K562 (cell line): ENCODE results near the gene MYG1. TPM values are rescaled to one million over a fixed set of nuclear protein-coding genes. Genes with fewer than 3 reads are reported as not detected.
A peak's percentile ranks its signal among the peaks of the same experiment; 100 is the strongest.

Experiments used
- ATF3 ChIP-seq, 2 experiments: fragments of 450-650 bp in 1 of 2; sonication (generic) in 1 of 2; formaldehyde crosslinking in 1 of 2; IDR thresholded peaks in 1 of 2; conservative IDR thresholded peaks in 1 of 2; 2 replicates each; pipeline versions ENCODE4 v1.6.1 to v1.8.1; 2016 to 2023; ENCODE audit warnings: mild to moderate bottlenecking in 2 of 2, moderate library complexity in 2 of 2, inconsistent platforms in 1 of 2, missing genetic modification reagents in 1 of 2
- BRD4 ChIP-seq: fragments of 200-600 bp; sonication (generic); IDR thresholded peaks from 2 replicates; pipeline ENCODE4 v1.6.1; 2017; ENCODE audit warnings: inconsistent platforms
- CHD2 ChIP-seq: IDR thresholded peaks from 2 replicates; pipeline ENCODE4 v1.6.1; 2011; ENCODE audit warnings: low read depth, low read length
- DDX20 ChIP-seq: fragments of 450-650 bp; IDR thresholded peaks from 2 replicates; pipeline ENCODE4 v1.6.1; 2016; ENCODE audit warnings: missing genetic modification characterization, low read depth, mild to moderate bottlenecking, missing compliant biosample characterization, moderate library complexity
- ESRRB ChIP-seq: fragments of 250-450 bp; sonication (Bioruptor Pico); IDR thresholded peaks from 2 replicates; pipeline ENCODE4 v1.5.0; 2020; ENCODE audit warnings: mild to moderate bottlenecking, moderate library complexity, borderline replicate concordance
- IRF2 ChIP-seq: sonication (generic); formaldehyde crosslinking; IDR thresholded peaks from 2 replicates; pipeline ENCODE4 v1.8.1; 2022; ENCODE audit warnings: mild to moderate bottlenecking, missing genetic modification reagents
- KDM5B ChIP-seq: fragments of 200-600 bp; sonication (generic); IDR thresholded peaks from 2 replicates; pipeline ENCODE4 v1.6.1; 2012; ENCODE audit warnings: low read depth, mild to moderate bottlenecking, moderate library complexity, low read length, control low read depth, inconsistent platforms; ENCODE audit not compliant: insufficient replicate concordance
- KLF13 ChIP-seq: fragments of 450-650 bp; IDR thresholded peaks from 2 replicates; pipeline ENCODE4 v1.6.1; 2016; ENCODE audit warnings: missing genetic modification characterization, low read depth, mild to moderate bottlenecking, missing compliant biosample characterization, moderate library complexity, borderline replicate concordance
- MAX ChIP-seq: sonication (generic); formaldehyde crosslinking; IDR thresholded peaks from 2 replicates; pipeline ENCODE4 v1.9.0; 2022; ENCODE audit warnings: mild to moderate bottlenecking, missing genetic modification reagents
- MXI1 ChIP-seq: IDR thresholded peaks from 2 replicates; pipeline ENCODE4 v1.6.1; 2011; ENCODE audit warnings: low read depth, mild to moderate bottlenecking, improper control_type of control experiment, low read length
- PURB ChIP-seq: sonication (generic); formaldehyde crosslinking; IDR thresholded peaks from 2 replicates; pipeline ENCODE4 v1.9.0; 2021; ENCODE audit warnings: low read depth, mild to moderate bottlenecking, missing genetic modification reagents
- STAT5A ChIP-seq: IDR thresholded peaks from 2 replicates; pipeline ENCODE4 v1.6.1; 2012; ENCODE audit warnings: low read length, inconsistent platforms, borderline replicate concordance
- TARDBP ChIP-seq: fragments of 450-650 bp; IDR thresholded peaks from 2 replicates; pipeline ENCODE4 v1.6.1; 2016
- TCF3 ChIP-seq: sonication (generic); formaldehyde crosslinking; IDR thresholded peaks from 2 replicates; pipeline ENCODE4 v1.4.0; 2020; ENCODE audit warnings: mild to moderate bottlenecking, missing genetic modification reagents
- U2AF2 ChIP-seq: fragments of 200-400 bp; formaldehyde crosslinking; optimal IDR thresholded peaks from 2 replicates; pipeline ENCODE3; 2017; ENCODE audit warnings: low read depth, mild to moderate bottlenecking, low read length
- XRCC3 ChIP-seq: fragments of 450-650 bp; IDR thresholded peaks from 2 replicates; pipeline ENCODE4 v1.6.1; 2017; ENCODE audit warnings: mild to moderate bottlenecking, moderate library complexity
- ZBTB26 ChIP-seq: fragments of 450-650 bp; formaldehyde crosslinking; IDR thresholded peaks from 2 replicates; pipeline ENCODE4 v1.4.0; 2022; ENCODE audit warnings: missing genetic modification characterization
- ZNF668 ChIP-seq: fragments of 250-450 bp; sonication (Bioruptor Pico); IDR thresholded peaks from 2 replicates; pipeline ENCODE4 v1.8.0; 2022; ENCODE audit warnings: mild to moderate bottlenecking, inconsistent platforms
- ZNF717 ChIP-seq: fragments of 250-450 bp; sonication (Bioruptor Pico); IDR thresholded peaks from 2 replicates; pipeline ENCODE4 v1.5.0; 2021
- polyA plus RNA-seq, 8 experiments: library from polyadenylated mRNA; depleted of rRNA in 4 of 8; stranded (reverse) in 5 of 8; unstranded in 3 of 8; fragments of >200 nt; fragmentation: Nextera tagmentation in 2 of 8; fragmentation: Illumina TruSeq in 1 of 8; extraction: Ambion mirVana in 2 of 8; extraction: Trizol in 1 of 8; gene quantifications; 2 replicates each; pipeline versions ENCODE4 v1.2.1 to v1.2.3, GENCODE V29; 2011 to 2014; ENCODE audit warnings: inconsistent platforms in 1 of 8, missing spikeins in 1 of 8
- total RNA-seq, 7 experiments: library from RNA; depleted of rRNA in 6 of 7; stranded (reverse); fragments of >200 nt in 6 of 7; fragmentation: Illumina TruSeq in 2 of 7; extraction: Trizol in 2 of 7; gene quantifications; 2 replicates each; pipeline versions ENCODE4 v1.2.1 to v1.2.3, GENCODE V29; 2011 to 2021; ENCODE audit warnings: low replicate concordance in 1 of 7
- TF ChIP-seq, protein P1 (sequence below): fragments of 250-450 bp; sonication (Bioruptor Pico); IDR thresholded peaks from 2 replicates; pipeline ENCODE4 v1.5.0; 2020; ENCODE audit warnings: mild to moderate bottlenecking
- TF ChIP-seq, protein P2 (sequence below): fragments of 450-650 bp; IDR thresholded peaks from 2 replicates; pipeline ENCODE4 v1.6.1; 2018; ENCODE audit not compliant: partially characterized antibody

MYG1 gene
- total and polyA plus RNA-seq, 9 of the 15 experiments (the other 6 are each of a cell fraction or from before 2014, with no cell fraction given) = 0.45 to 5.6 (median 2.1) TPM

DNA sequence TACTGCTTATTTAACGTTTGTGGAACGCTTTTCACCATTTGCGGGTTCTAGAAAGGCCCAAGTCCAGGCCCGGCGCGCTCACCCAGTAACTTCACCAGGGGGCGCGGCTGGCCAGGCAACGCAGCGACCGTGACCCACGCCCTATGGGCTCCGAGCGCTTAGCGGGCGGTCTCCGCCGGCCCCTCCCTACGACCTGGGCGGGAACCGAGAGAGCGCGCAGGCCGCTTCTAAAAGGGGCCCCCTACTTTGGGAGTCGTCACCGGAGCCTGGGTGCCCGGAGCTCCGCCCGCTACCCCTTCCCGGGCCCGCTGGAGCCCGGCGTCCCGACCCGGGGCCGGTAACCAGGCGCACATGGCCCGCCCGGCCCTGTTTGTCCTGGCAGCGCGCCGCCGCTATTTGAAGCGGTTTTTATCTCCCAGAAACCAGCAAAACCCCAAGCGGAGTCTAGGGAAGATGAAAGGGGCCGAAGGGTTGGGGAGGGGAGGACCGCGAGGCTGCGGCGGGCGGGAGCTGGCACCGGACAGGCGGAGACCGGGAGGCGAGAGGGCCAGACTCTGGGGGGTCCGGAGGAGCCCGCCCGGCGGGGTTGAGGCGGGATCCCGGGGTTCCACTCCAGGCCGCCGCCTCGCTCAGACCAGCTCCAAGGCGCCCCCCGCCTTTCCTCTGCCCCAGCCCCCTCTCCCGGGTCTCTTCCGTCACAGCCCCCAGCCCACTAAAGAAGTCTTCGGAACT lies 25.4 kb downstream of the MYG1 start (continued):
- TF ChIP-seq MAX (CRISPR knock-in tag) (peak; percentile 79), ZBTB26 (CRISPR knock-in tag) (no peak), KDM5B (no peak), CHD2 (no peak), TCF3 (CRISPR knock-in tag) (peak; percentile 25; the same call in 1 of the 2 replicates), STAT5A (no peak), DDX20 (tag) (no peak), ZNF717 (CRISPR knock-in tag) (no peak), ATF3 (IDR thresholded peaks at IDR 0.05) (no peak), ATF3 (CRISPR knock-in tag; conservative IDR thresholded peaks at IDR 0.05) (no peak; the same call in 1 of the 2 replicates), ZNF668 (CRISPR knock-in tag) (no peak), MXI1 (no peak), U2AF2 (no peak), BRD4 (no peak; the same call in 1 of the 2 replicates), TARDBP (no peak), PURB (CRISPR knock-in tag) (no peak), XRCC3 (no peak), ESRRB (no peak), KLF13 (0 out of 2 replicates have a peak, but pooled peaks have one; percentile 25), IRF2 (CRISPR knock-in tag) (no peak)
- TF ChIP-seq, protein P1, sequence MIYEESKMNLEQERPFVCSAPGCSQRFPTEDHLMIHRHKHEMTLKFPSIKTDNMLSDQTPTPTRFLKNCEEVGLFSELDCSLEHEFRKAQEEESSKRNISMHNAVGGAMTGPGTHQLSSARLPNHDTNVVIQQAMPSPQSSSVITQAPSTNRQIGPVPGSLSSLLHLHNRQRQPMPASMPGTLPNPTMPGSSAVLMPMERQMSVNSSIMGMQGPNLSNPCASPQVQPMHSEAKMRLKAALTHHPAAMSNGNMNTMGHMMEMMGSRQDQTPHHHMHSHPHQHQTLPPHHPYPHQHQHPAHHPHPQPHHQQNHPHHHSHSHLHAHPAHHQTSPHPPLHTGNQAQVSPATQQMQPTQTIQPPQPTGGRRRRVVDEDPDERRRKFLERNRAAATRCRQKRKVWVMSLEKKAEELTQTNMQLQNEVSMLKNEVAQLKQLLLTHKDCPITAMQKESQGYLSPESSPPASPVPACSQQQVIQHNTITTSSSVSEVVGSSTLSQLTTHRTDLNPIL = no peak
- TF ChIP-seq, protein P2, sequence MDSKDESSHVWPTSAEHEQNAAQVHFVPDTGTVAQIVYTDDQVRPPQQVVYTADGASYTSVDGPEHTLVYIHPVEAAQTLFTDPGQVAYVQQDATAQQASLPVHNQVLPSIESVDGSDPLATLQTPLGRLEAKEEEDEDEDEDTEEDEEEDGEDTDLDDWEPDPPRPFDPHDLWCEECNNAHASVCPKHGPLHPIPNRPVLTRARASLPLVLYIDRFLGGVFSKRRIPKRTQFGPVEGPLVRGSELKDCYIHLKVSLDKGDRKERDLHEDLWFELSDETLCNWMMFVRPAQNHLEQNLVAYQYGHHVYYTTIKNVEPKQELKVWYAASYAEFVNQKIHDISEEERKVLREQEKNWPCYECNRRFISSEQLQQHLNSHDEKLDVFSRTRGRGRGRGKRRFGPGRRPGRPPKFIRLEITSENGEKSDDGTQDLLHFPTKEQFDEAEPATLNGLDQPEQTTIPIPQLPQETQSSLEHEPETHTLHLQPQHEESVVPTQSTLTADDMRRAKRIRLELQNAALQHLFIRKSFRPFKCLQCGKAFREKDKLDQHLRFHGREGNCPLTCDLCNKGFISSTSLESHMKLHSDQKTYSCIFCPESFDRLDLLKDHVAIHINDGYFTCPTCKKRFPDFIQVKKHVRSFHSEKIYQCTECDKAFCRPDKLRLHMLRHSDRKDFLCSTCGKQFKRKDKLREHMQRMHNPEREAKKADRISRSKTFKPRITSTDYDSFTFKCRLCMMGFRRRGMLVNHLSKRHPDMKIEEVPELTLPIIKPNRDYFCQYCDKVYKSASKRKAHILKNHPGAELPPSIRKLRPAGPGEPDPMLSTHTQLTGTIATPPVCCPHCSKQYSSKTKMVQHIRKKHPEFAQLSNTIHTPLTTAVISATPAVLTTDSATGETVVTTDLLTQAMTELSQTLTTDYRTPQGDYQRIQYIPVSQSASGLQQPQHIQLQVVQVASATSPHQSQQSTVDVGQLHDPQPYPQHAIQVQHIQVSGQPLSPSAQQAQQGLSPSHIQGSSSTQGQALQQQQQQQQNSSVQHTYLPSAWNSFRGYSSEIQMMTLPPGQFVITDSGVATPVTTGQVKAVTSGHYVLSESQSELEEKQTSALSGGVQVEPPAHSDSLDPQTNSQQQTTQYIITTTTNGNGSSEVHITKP = peak; percentile 28
